ENCODE results near the gene ADGRE3. TPM values are rescaled to one million over a fixed set of nuclear protein-coding genes. Genes with fewer than 3 reads are reported as not detected.

Gene ADGRE3, protein sequence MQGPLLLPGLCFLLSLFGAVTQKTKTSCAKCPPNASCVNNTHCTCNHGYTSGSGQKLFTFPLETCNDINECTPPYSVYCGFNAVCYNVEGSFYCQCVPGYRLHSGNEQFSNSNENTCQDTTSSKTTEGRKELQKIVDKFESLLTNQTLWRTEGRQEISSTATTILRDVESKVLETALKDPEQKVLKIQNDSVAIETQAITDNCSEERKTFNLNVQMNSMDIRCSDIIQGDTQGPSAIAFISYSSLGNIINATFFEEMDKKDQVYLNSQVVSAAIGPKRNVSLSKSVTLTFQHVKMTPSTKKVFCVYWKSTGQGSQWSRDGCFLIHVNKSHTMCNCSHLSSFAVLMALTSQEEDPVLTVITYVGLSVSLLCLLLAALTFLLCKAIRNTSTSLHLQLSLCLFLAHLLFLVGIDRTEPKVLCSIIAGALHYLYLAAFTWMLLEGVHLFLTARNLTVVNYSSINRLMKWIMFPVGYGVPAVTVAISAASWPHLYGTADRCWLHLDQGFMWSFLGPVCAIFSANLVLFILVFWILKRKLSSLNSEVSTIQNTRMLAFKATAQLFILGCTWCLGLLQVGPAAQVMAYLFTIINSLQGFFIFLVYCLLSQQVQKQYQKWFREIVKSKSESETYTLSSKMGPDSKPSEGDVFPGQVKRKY
- 10 to 100 TPM in 3 of 7 donors, 1 to 10 TPM in 4; 2.0 to 16.3 (median 3.7) TPM for total RNA-seq
- polyA plus RNA-seq, result under 1 TPM; 0.05 to 0.48 (median 0.17) TPM
- long read RNA-seq, donor 1, result 0 reads
- long read RNA-seq, donor 2, result 0 reads

DNA sequence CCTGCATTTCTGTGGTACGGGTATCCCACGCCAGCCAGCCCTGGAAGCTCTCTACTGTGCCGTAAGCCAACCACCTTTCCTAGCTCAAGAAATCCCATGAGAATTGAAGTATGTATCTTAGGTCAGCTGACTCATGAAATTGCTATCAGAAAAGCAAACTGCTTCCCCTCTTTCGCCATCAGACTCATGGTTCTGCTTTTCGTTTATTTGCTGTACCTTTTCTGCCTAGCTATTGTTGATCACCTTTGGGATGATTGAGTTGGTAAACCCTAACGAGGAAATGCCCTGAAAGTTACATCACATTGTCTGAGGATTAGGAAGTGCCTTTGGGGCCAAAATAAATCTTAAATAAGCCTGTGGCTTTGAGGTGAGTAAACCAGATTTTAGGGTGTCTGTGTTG is at the start of gene ADGRE3:
TSS of gene ADGRE3 (minus strand) at position 81 of the 400 bp plus-strand sequence. CDS start at position 7, 74 bp downstream.
- Histone ChIP-seq H3K9me3 (peaks cover 0 to 8% (median 7%) of the 10 kb centered on the region in 8 donors), H3K27ac (peak within 1 kb of the TSS in 7 of 8 donors; percentile 29 to 87 (median 74)), H3K4me3 (peak within 1 kb of the TSS in 2 of 8 donors; percentile 24 to 46), H3K36me3 (no peaks in the 10 kb centered on the region), H3K4me1 (peaks cover 0 to 51% (median 25%) of the 10 kb centered on the region in 6 donors), H3K27me3 (replicated peaks in 1 of 7) (peaks cover 0 to 11% (median 0%) of the 10 kb centered on the region in 7 donors)
- intact Hi-C loops (cut with DNase I; ENCODE audit: low total_unique reads), result no loop called here
- TF ChIP-seq, protein P1, sequence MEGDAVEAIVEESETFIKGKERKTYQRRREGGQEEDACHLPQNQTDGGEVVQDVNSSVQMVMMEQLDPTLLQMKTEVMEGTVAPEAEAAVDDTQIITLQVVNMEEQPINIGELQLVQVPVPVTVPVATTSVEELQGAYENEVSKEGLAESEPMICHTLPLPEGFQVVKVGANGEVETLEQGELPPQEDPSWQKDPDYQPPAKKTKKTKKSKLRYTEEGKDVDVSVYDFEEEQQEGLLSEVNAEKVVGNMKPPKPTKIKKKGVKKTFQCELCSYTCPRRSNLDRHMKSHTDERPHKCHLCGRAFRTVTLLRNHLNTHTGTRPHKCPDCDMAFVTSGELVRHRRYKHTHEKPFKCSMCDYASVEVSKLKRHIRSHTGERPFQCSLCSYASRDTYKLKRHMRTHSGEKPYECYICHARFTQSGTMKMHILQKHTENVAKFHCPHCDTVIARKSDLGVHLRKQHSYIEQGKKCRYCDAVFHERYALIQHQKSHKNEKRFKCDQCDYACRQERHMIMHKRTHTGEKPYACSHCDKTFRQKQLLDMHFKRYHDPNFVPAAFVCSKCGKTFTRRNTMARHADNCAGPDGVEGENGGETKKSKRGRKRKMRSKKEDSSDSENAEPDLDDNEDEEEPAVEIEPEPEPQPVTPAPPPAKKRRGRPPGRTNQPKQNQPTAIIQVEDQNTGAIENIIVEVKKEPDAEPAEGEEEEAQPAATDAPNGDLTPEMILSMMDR (IDR thresholded peaks at IDR 0.05 in 8 of 11, conservative IDR thresholded peaks at IDR 0.05 in 3 of 11), result peak in 1 of 11 experiments; percentile 10
- TF ChIP-seq POLR2AphosphoS5 (IDR thresholded peaks at IDR 0.05), result no peak
- DNase-seq, result no peak
- WGBS, 5 donors, result 27 to 54% (median 35%) methylated on average over 6 of the region's 6 CpGs

DNA sequence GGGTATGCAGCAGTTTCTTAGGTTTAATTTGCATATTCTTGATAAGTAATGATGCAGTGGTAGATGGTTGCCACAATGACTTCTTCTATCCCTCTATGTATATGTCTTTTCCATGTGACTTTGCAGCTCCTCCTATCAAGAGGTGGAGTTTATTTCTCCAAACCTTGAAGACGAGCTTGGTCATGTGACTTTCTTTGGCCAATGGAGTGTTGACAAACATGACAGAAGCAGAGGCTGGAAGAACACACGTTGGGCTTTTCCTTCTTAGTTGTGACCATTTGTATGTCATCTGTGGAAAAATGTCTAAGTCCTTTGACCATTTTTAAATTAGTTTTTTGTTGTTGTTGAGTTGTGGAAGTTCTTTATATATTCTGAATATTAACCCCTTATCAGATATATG is 47.5 kb upstream of the ADGRE3 start:
- peaks cover 40 to 100% (median 100%) of the 10 kb centered on the region in 8 donors for H3K9me3 ChIP-seq
- no peaks in the 10 kb centered on the region for H3K27me3 ChIP-seq (replicated peaks in 1 of 7)
- H3K36me3 ChIP-seq, result peaks cover 24 to 79% (median 50%) of the 10 kb centered on the region in 6 donors
- no peaks in the 10 kb centered on the region for H3K4me1 ChIP-seq
- intact Hi-C loops (cut with DNase I; ENCODE audit: low total_unique reads), result no loop called here
- DNase-seq, result no peak
- no peak for TF ChIP-seq POLR2AphosphoS5 (IDR thresholded peaks at IDR 0.05)
- no peak for TF ChIP-seq POLR2A (IDR thresholded peaks at IDR 0.05)
- TF ChIP-seq, protein P1 (IDR thresholded peaks at IDR 0.05 in 8 of 11, conservative IDR thresholded peaks at IDR 0.05 in 3 of 11), result no peak
- WGBS, 5 donors, result 88 to 95% (median 94%) methylated on average over 2 of the region's 2 CpGs
- H3K4me3 ChIP-seq, result no peak overlapping the region
- H3K27ac ChIP-seq, result no peak overlapping the region

DNA sequence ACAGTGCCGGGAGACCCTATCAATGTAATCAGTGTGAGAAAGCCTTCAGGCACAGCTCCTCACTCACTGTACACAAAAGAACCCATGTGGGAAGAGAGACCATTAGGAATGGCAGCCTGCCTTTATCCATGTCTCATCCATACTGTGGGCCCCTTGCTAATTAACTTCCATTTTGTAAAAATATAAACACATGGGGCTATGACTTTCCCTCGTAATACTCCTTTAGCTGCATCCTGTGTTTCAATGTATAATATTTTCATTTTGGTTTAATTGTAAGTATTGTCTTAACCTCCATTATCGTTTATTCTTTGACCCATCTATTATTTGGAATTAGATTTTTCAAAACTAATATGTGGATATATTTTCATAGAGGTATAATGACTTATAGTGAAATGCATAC is 44.5 kb upstream of the ADGRE3 start:
- no peak for DNase-seq

DNA sequence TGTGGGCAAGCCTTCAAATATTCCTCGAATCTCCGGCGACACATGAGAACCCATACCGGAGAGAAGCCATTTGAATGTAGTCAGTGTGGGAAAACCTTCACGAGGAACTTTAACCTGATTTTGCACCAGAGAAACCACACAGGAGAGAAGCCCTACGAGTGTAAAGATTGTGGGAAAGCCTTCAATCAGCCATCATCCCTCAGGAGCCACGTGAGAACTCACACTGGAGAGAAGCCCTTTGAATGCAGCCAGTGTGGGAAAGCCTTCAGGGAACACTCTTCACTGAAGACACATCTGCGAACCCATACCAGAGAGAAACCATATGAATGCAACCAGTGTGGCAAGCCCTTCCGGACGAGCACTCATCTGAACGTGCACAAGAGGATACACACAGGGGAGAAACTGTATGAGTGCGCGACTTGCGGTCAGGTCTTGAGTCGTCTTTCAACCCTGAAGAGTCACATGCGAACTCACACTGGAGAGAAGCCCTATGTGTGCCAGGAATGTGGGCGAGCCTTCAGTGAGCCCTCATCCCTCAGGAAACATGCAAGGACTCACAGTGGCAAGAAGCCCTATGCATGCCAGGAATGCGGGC is 44.0 kb upstream of the ADGRE3 start:
- no peaks in the 10 kb centered on the region for H3K27me3 ChIP-seq (replicated peaks in 1 of 7)
- DNase-seq, result no peak
- peaks cover 58 to 100% (median 100%) of the 10 kb centered on the region in 8 donors for H3K9me3 ChIP-seq
- intact Hi-C loops (cut with DNase I; ENCODE audit: low total_unique reads), result no loop called here
- H3K4me3 ChIP-seq, result peak overlapping the region in 1 of 8 donors; percentile 37
- no peak overlapping the region for H3K27ac ChIP-seq
- 92 to 97% (median 95%) methylated on average over 16 to 18 of the region's 18 CpGs for WGBS, 5 donors
- TF ChIP-seq, protein P1 (IDR thresholded peaks at IDR 0.05 in 8 of 11, conservative IDR thresholded peaks at IDR 0.05 in 3 of 11), result no peak
- TF ChIP-seq POLR2A (IDR thresholded peaks at IDR 0.05) (no peak), POLR2AphosphoS5 (IDR thresholded peaks at IDR 0.05) (no peak)
- peaks cover 51 to 100% (median 83%) of the 10 kb centered on the region in 6 donors for H3K36me3 ChIP-seq
- H3K4me1 ChIP-seq, result no peaks in the 10 kb centered on the region

More for the DNA sequence above, 44.5 kb upstream of the ADGRE3 start:
- intact Hi-C loops (cut with DNase I; ENCODE audit: low total_unique reads), result no loop called here
- no peaks in the 10 kb centered on the region for H3K4me1 ChIP-seq
- WGBS, 5 donors, result 93 to 97% (median 96%) methylated on average over 3 of the region's 3 CpGs
- H3K9me3 ChIP-seq, result peaks cover 58 to 100% (median 100%) of the 10 kb centered on the region in 8 donors
- peaks cover 50 to 100% (median 79%) of the 10 kb centered on the region in 6 donors for H3K36me3 ChIP-seq
- no peak overlapping the region for H3K27ac ChIP-seq
- no peak for TF ChIP-seq POLR2A (IDR thresholded peaks at IDR 0.05)
- TF ChIP-seq POLR2AphosphoS5 (IDR thresholded peaks at IDR 0.05), result no peak
- peak overlapping the region in 1 of 8 donors; percentile 37 for H3K4me3 ChIP-seq
- H3K27me3 ChIP-seq (replicated peaks in 1 of 7), result no peaks in the 10 kb centered on the region
